SHP77 (cell line): ENCODE results near the gene OR10X1.

Source experiments
- DNase-seq, 2 experiments: peaks; one replicate each; lab custom pipeline; 2025; lab: John Stamatoyannopoulos, UW

The OR10X1 gene

GRCh38 chr1:158579733-158580132, at the start of gene OR10X1:
OR10X1 (minus strand) TSS chr1:158579899; CDS start chr1:158579899, 0 bp downstream.
- no peak for DNase-seq

GRCh38 chr1:158613764-158614163, 34.1 kb upstream of the OR10X1 start:
- DNase-seq, result no peak

GRCh38 chr1:158611916-158612315, 32.2 kb upstream of the OR10X1 start:
- DNase-seq, result no peak

- no peak for DNase-seq
Observed at GRCh38 chr1:158607296-158607695, 27.6 kb upstream of the OR10X1 start.

GRCh38 chr1:158604968-158605367, 25.3 kb upstream of the OR10X1 start, which contains the start of gene OR10Z1:
OR10Z1 (plus strand) TSS chr1:158605268; CDS start chr1:158606439, 1,171 bp downstream.
- no peak for DNase-seq

- no peak for DNase-seq
Observed at GRCh38 chr1:158600735-158601134, 21.0 kb upstream of the OR10X1 start.

- no peak for DNase-seq
Observed at GRCh38 chr1:158586942-158587341, 7.2 kb upstream of the OR10X1 start.

GRCh38 chr1:158583962-158584361, 4.3 kb upstream of the OR10X1 start:
- no peak for DNase-seq

GRCh38 chr1:158577561-158577960, 2.1 kb downstream of the OR10X1 start:
- DNase-seq, result no peak

GRCh38 chr1:158572226-158572625, 7.5 kb downstream of the OR10X1 start:
- DNase-seq, result no peak

- no peak for DNase-seq
Observed at GRCh38 chr1:158570480-158570879, 9.2 kb downstream of the OR10X1 start, which contains the start of gene OR6P1. OR6P1 (minus strand) TSS chr1:158570580; CDS start chr1:158563604, 6,976 bp downstream.

GRCh38 chr1:158564608-158565007, 15.1 kb downstream of the OR10X1 start:
- DNase-seq, result no peak

- DNase-seq, result no peak
Observed at GRCh38 chr1:158563853-158564252, 15.8 kb downstream of the OR10X1 start.

- DNase-seq, result no peak
Observed at GRCh38 chr1:158559696-158560095, 20.0 kb downstream of the OR10X1 start.

- no peak for DNase-seq
Observed at GRCh38 chr1:158554352-158554751, 25.3 kb downstream of the OR10X1 start, which contains the start of gene OR6Y1. OR6Y1 (minus strand) TSS chr1:158554405; CDS start chr1:158548105, 6,300 bp downstream.

GRCh38 chr1:158552296-158552695, 27.4 kb downstream of the OR10X1 start:
- no peak for DNase-seq

- DNase-seq, result no peak
Observed at GRCh38 chr1:158547533-158547932, 32.2 kb downstream of the OR10X1 start.

GRCh38 chr1:158537609-158538008, 42.1 kb downstream of the OR10X1 start:
- DNase-seq, result no peak

GRCh38 chr1:158534496-158534895, 45.2 kb downstream of the OR10X1 start:
- DNase-seq, result no peak
